GM12892 (cell line): ENCODE results near the gene ZBTB20.
"Not testable (repeated sequence)": the region's sequence is repeated elsewhere in the genome, so short reads cannot be mapped to it uniquely, and the experiment has no call there.

Experiments
- DNase-seq: peaks from one replicate; pipeline ENCODE4 v3.0.0; 2011; ENCODE audit not compliant: insufficient read length
- FAIRE-seq: peaks from 2 replicates; lab custom pipeline; 2011; peaks lifted over from hg19 to GRCh38; lab: Jason Lieb, UNC
- POLR2A ChIP-seq: IDR thresholded peaks from 2 replicates; pipeline ENCODE4 v1.6.1; 2011; ENCODE audit warnings: low read depth, low read length, control low read depth
- POLR2AphosphoS5 ChIP-seq: IDR thresholded peaks from 2 replicates; pipeline ENCODE4 v1.6.1; 2011; ENCODE audit warnings: low read depth, low read length, control low read depth
- TAF1 ChIP-seq: IDR thresholded peaks from 2 replicates; pipeline ENCODE4 v1.6.1; 2011; ENCODE audit warnings: low read depth, mild to moderate bottlenecking, control low read depth, low read length, borderline replicate concordance

ZBTB20 gene

DNA sequence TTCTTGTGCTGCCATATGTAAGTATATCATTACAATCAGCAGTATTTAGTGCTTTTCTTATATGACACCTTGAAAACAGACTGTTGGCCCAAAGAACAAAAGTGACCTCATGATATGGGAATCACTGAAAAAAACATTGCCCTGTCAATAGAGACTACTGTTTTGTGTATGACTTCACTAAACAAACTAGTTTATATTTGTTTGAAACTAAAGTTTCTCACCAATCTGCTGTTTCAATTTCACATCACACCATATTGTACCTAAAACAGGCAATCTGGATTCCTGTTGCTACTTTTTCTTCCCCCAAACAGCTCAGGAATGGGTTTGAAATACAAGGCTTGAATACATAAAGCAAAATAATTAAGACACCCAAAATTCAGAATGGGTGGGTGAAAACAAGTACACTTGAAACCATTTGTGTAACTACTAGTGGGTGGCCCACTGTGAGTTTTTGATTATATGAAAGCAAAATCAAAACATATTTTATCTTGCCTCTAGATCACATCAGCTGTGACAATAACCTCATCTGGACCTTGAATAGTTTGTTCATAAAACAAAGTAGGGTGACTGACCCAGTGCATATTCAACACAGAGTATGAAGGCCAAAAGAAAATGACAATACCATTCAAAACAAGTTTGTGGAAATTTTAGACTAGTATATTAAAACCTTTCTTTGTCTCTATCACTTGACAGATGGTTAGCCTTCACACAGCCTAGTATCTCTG, 5.9 kb downstream of the ZBTB20 start:
- TF ChIP-seq POLR2A (no peak), TAF1 (no peak), POLR2AphosphoS5 (no peak)
- DNase-seq = no peak
- no peak for FAIRE-seq

DNA sequence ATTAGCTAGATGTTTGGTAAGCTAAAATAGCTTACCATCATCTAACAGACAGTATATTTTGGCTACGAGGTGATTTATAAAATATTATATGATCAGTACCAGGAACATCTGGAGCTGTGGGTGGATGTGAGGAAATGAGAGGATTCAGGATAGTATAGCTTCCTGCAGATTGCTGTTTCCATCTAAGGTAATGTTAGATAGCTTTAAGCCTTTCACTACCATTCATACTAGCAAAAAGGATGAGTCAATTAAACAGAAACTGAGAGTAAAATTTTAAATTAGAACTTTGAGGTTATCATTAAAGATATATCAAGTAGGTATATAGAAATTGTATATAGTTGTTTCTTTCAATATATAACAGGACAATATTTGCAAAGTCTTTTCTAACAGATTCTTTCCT, 8.0 kb downstream of the ZBTB20 start:
- TF ChIP-seq POLR2A = no peak
- no peak for TF ChIP-seq POLR2AphosphoS5
- TF ChIP-seq TAF1 = no peak
- no peak for FAIRE-seq
- no peak for DNase-seq

DNA sequence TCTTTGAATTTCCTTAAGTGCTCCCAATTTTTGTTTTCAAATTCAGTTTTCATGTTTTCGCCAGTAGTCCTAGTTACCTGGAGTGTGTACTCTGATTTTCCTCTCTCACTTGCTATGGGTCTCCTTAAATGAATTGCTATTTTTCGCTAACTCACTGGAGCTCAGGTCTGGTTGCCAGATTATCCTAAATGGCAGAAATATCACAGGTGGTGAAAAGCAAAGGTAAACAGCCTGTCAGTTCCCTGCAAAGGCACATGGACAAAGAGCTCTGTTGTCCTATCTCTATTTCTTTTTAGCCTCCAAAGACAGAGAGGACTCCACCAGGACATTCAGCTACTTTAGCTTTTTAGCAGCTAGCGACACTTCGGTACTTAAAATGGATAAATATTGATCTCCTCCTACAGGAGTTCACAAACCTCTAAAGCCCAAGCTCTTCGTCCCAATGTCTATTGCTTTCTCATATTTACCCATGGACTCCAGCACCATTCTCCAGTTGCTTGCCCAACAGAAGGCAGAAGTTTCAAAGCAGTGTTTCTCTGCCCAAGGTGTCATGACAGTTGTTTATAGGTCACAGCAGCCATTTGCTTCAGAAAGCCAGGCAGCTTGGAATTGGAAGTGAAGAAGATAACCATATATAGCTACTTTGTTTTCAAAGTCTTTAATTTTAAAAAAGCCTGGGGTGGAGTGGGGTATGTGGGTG, 12.3 kb downstream of the ZBTB20 start:
- FAIRE-seq (no peak), DNase-seq (no peak)
- no peak for TF ChIP-seq POLR2A
- TF ChIP-seq TAF1 = no peak
- TF ChIP-seq POLR2AphosphoS5 = no peak

DNA sequence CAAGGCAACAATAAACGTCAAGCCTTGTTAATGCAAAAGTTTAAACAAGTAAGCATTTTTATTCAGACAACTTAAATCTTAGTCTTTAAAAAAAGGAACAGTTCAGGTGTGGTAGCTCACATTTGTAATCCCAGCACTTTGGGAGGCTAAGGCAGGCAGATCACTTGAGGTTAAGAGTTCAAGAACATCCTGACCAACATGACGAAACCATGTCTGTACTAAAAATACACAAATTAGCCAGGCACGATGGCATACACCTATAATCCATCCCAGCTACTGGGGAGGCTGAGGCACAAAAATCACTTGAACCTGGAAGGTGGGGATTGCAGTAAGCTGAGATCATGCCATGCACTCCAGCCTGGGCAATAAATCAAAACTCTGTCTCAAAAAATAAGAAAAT, 19.9 kb downstream of the ZBTB20 start:
- no peak for DNase-seq
- TF ChIP-seq POLR2AphosphoS5 = no peak
- TF ChIP-seq POLR2A = no peak
- no peak for TF ChIP-seq TAF1
- no peak for FAIRE-seq

DNA sequence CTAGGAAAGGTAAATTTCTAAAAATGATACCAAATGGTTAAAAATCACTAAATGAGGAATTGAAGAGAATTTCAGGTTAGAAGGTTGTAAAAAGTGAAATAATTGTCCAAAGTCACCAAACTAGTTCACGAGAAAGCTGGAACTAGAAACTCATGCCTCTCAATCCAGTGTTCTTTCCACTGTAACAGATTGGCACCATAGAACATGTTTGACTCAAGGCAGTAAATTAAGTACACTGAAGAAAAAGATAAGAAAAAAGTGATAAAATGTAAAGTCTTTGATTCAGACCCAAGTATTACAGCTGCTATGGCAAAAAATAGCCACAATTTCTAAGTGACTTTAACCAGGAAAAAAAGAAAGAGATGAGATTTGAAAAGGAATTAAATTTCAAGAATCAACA, 26.5 kb downstream of the ZBTB20 start:
- FAIRE-seq = no peak

DNA sequence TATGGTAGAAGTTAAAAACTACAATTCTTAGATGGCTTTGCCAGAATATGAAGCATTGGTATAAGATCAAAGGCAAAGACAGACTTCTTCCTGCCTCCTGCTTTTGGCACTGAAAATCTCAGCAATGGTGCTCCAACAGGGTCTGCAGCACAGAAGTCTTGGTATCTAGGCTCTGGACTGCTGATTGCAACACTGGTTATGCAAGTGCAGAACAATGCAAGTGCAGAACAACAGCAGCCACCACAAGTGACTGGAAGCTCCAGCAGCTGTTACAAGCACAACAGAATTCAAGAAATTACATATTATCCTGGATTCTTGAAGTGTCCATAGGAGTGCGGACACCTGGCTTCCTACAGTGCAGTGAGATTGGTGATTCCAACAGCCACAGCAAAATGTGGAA, 33.7 kb downstream of the ZBTB20 start:
- TF ChIP-seq POLR2A (no peak), POLR2AphosphoS5 (no peak), TAF1 (no peak)
- no peak for DNase-seq
- FAIRE-seq = no peak

More for the DNA sequence above, 26.5 kb downstream of the ZBTB20 start:
- no peak for DNase-seq
- TF ChIP-seq POLR2AphosphoS5 (no peak), POLR2A (no peak), TAF1 (no peak)

DNA sequence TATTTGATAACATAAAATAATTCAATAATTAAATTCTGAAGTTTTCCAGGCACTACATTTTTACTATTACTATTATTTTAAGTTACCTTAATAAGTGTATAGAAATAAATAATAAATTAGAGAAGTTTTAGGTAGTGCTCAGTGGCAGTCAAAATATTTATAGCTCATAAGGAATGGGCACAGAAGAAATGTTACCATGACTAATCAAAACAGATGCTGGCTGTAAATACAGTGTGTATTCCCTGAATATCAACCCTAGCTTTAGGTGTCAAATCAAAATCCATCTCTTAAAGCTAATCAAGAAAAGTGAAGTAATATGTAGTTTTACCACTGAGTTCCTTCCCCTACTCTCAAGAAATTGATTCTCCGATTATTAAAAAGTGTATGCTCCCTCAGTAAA, 35.5 kb downstream of the ZBTB20 start:
- no peak for TF ChIP-seq POLR2A
- no peak for TF ChIP-seq POLR2AphosphoS5
- no peak for TF ChIP-seq TAF1
- FAIRE-seq = no peak

DNA sequence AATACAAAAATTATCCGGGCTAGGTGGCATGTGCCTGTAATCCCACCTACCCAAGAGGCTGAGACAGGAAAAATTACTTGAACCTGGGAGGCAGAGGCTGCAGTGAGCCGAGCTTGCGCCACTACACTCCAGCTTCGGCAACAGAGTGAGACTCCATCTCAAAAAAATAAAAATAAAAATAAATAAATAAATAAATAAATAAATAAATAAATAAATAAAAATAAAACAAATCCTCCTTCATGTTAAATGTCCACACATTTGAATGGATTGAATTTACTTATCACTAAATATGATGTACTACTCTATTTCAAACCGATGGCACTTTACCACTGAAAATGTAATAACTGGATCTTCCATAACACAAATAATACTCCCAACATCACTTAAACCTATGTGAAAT, 36.3 kb downstream of the ZBTB20 start:
- DNase-seq (no peak), FAIRE-seq (no peak)
- TF ChIP-seq POLR2A (no peak), POLR2AphosphoS5 (no peak), TAF1 (no peak)

More for the DNA sequence above, 35.5 kb downstream of the ZBTB20 start:
- no peak for DNase-seq

DNA sequence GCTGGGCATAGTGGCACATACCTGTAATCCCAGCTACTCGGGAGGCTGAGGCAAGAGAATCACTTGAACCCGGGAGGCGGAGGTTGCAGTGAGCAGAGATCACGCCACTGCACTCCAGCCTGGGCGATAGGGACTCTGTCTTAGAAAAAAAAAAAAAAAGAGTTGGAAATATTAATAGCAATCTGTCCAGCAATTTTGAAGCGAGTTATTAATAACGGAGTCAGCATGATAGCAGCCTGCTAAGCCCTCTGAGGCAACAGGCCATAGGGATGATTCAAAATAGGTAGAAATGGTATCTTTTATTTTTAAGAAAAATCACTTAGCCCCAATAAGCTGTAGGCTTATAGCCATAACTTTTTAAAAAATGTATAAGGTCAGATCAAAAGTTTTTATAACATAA, 37.0 kb downstream of the ZBTB20 start:
- DNase-seq, FAIRE-seq: not testable (repeated sequence)

DNA sequence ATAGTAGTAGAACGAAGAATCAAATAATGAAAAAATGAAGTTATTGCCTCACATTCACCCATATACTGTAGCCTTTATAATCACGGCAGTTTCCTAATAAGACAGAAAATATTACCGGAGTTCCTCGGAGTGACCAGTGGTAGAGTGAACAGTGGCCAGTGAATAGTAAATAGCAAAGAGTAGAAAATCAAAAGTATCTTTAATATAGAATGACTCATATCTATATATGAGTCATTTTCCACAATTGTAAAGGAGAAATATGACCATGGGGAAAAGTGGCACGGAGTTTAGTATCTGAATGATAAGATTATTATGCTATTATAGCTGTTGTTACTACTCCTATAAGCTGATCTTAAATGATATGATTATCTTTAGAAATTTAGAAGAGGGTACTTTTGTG, 38.5 kb downstream of the ZBTB20 start:
- no peak for DNase-seq
- no peak for FAIRE-seq
- no peak for TF ChIP-seq POLR2AphosphoS5
- TF ChIP-seq TAF1 = no peak
- no peak for TF ChIP-seq POLR2A

DNA sequence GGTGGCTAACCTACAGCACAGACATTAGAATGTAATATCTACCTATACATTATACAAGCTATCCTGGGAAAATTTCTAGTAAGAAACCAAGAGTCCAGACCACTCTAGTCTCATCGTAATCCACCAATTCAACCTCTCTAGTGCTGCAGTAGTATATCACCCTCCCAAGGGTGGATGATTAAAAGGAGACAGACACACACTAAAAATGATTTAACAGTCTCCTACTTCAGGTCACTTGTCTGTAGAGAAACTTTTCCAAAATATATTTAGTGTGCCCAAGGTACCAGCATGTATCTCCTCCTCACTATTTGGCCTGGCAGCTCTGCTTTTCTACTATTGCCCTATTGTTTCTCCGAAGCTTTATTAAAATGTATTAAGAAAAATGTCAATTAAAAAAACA, 45.0 kb downstream of the ZBTB20 start:
- FAIRE-seq = no peak
- DNase-seq = no peak
- TF ChIP-seq POLR2AphosphoS5 (no peak), POLR2A (no peak)

DNA sequence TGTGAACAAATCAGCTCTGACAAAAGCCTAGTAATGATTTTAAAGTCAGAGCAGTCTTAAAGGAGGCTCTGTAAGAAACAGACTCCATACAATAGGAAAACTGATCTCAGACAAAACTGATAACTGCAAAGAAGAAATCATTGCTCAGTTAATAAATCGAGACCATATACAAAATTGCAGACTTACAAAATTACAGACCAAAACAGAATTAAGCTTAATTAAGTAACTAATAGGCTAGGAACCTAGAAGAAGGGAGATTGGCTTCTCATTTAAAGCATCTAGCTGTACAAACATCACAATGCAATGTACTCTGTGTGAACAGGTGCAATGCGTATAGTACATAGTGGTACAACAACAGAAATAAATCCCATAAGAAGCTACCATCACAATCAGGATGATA, 46.3 kb downstream of the ZBTB20 start:
- DNase-seq (no peak), FAIRE-seq (no peak)
- TF ChIP-seq POLR2A (no peak), POLR2AphosphoS5 (no peak), TAF1 (no peak)
